GM21576 (cell line): ENCODE data around the gene ELF5.

Source experiments
- ATAC-seq: cut with Tn5 transposase; IDR thresholded peaks from one replicate; pipeline ENCODE4 v1.9.1; 2021; ENCODE audit warnings: mild to moderate bottlenecking, moderate library complexity; ENCODE audit not compliant: unreplicated experiment

The ELF5 gene

GRCh38 chr11:34493926-34494595, 19.5 kb downstream of the ELF5 start:
- ATAC-seq = no peak

GRCh38 chr11:34493468-34493867, 20.1 kb downstream of the ELF5 start:
- no peak for ATAC-seq

GRCh38 chr11:34492806-34493414, 20.7 kb downstream of the ELF5 start:
- no peak for ATAC-seq

GRCh38 chr11:34490304-34490703, 23.3 kb downstream of the ELF5 start:
- ATAC-seq = no peak

- no peak for ATAC-seq
Measured at GRCh38 chr11:34488855-34489557, 24.6 kb downstream of the ELF5 start.

GRCh38 chr11:34487430-34487829, 26.2 kb downstream of the ELF5 start:
- no peak for ATAC-seq

GRCh38 chr11:34483106-34483874, 30.3 kb downstream of the ELF5 start:
- ATAC-seq = no peak

- no peak for ATAC-seq
Measured at GRCh38 chr11:34481307-34481706, 32.3 kb downstream of the ELF5 start.

GRCh38 chr11:34480314-34480713, 33.3 kb downstream of the ELF5 start:
- no peak for ATAC-seq

- ATAC-seq = no peak
Measured at GRCh38 chr11:34478845-34479663, 34.5 kb downstream of the ELF5 start.

- ATAC-seq = no peak
Measured at GRCh38 chr11:34476849-34477248, 36.7 kb downstream of the ELF5 start.

- no peak for ATAC-seq
Measured at GRCh38 chr11:34475656-34476055, 37.9 kb downstream of the ELF5 start.

- ATAC-seq = no peak
Measured at GRCh38 chr11:34473603-34474169, 39.9 kb downstream of the ELF5 start.

- no peak for ATAC-seq
Measured at GRCh38 chr11:34468209-34468841, 45.3 kb downstream of the ELF5 start.

- no peak for ATAC-seq
Measured at GRCh38 chr11:34466802-34467488, 46.6 kb downstream of the ELF5 start.

GRCh38 chr11:34464591-34465051, 49.0 kb downstream of the ELF5 start:
- ATAC-seq = no peak

GRCh38 chr11:34461215-34461614, 52.4 kb downstream of the ELF5 start:
- no peak for ATAC-seq

- ATAC-seq = no peak
Measured at GRCh38 chr11:34460278-34460677, 53.3 kb downstream of the ELF5 start.

GRCh38 chr11:34459507-34460162, 54.0 kb downstream of the ELF5 start:
- ATAC-seq = no peak
